Lower leg skin (tissue), 4 donors: ENCODE results near the gene PCDHB12. TPM values are rescaled to one million over a fixed set of nuclear protein-coding genes. Genes with fewer than 3 reads are reported as not detected.
"Not testable (repeated sequence)": the region's sequence is repeated elsewhere in the genome, so short reads cannot be mapped to it uniquely, and the experiment has no call there.

Experiments used
- DNase-seq, 2 donors: peaks; one replicate each; pipeline ENCODE4 v3.0.0-alpha.2; 2019; ENCODE audit warnings: low spot score in 2 of 2
- H3K4me3 ChIP-seq: fragments of 200-600 bp; sonication (generic); 2 replicates; pipeline ENCODE4 v1.5.1; 2017; ENCODE audit warnings: mild to moderate bottlenecking, low read depth; ENCODE audit not compliant: poor library complexity, severe bottlenecking
- CTCF ChIP-seq, 3 donors: fragments of 450-650 bp; IDR thresholded peaks; one replicate each; pipeline ENCODE4 v1.5.1; 2016; ENCODE audit warnings: antibody characterized with exemption in 3 of 3, mild to moderate bottlenecking in 3 of 3, moderate library complexity in 2 of 3
- POLR2A ChIP-seq, 2 donors: fragments of 450-650 bp; IDR thresholded peaks; one replicate each; pipeline ENCODE4 v1.6.1; 2016 to 2017; ENCODE audit warnings: antibody characterized with exemption in 2 of 2, mild to moderate bottlenecking in 1 of 2, moderate library complexity in 1 of 2
- WGBS, 2 donors: methylation state at CpG; one replicate each; pipeline ENCODE4 v1.1.5; 2018; 5-methylcytosine and 5-hydroxymethylcytosine counted together
- intact Hi-C: fragments of 100-400 bp; cut with DNase I; formaldehyde crosslinking; loops from one replicate; pipeline ENCODE4 v1.15.0; 2023; ENCODE audit warnings: low total_unique reads
- total RNA-seq, 4 donors: library from RNA; depleted of rRNA; stranded (reverse); fragments of >200 nt; gene quantifications; one replicate each; pipeline ENCODE4 v1.1.0, GENCODE V29; 2016

Gene PCDHB12
- total RNA-seq, 4 donors from 2014 or later, result 0.49 to 3.2 (median 2.3) TPM; not detected in 1

GRCh38 chr5:141223112-141223783, 14.7 kb downstream of the PCDHB12 start, which contains the start of gene PCDHB14:
Gene PCDHB14, plus strand, starts transcription at chr5:141223343. Its CDS starts 163 bp downstream, at chr5:141223506.
- no peak for DNase-seq
- H3K4me3 ChIP-seq, result no peak within 1 kb of the TSS
- TF ChIP-seq CTCF (IDR thresholded peaks at IDR 0.05), result no peak
- TF ChIP-seq POLR2A (IDR thresholded peaks at IDR 0.05), result no peak
- 28 to 29% methylated on average over 15 of the region's 15 CpGs for WGBS, 2 donors
- intact Hi-C loops, result no loop called here

GRCh38 chr5:141224844-141225243, 16.3 kb downstream of the PCDHB12 start:
- DNase-seq, intact Hi-C loops, H3K4me3 ChIP-seq: not testable (repeated sequence)
- WGBS, 2 donors, result 20 to 31% methylated on average over 15 to 19 of the region's 40 CpGs

DNA sequence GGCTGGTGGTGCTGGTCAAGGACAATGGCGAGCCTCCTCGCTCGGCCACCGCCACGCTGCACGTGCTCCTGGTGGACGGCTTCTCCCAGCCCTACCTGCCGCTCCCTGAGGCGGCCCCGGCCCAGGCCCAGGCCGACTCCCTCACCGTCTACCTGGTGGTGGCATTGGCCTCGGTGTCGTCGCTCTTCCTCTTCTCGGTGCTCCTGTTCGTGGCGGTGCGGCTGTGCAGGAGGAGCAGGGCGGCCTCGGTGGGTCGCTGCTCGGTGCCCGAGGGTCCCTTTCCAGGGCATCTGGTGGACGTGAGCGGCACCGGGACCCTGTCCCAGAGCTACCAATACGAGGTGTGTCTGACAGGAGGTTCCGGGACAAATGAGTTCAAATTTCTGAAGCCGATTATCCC, 16.9 kb downstream of the PCDHB12 start:
- intact Hi-C loops, DNase-seq, H3K4me3 ChIP-seq: not testable (repeated sequence)
- WGBS, 2 donors, result 37 to 38% methylated on average over 20 to 30 of the region's 30 CpGs

DNA sequence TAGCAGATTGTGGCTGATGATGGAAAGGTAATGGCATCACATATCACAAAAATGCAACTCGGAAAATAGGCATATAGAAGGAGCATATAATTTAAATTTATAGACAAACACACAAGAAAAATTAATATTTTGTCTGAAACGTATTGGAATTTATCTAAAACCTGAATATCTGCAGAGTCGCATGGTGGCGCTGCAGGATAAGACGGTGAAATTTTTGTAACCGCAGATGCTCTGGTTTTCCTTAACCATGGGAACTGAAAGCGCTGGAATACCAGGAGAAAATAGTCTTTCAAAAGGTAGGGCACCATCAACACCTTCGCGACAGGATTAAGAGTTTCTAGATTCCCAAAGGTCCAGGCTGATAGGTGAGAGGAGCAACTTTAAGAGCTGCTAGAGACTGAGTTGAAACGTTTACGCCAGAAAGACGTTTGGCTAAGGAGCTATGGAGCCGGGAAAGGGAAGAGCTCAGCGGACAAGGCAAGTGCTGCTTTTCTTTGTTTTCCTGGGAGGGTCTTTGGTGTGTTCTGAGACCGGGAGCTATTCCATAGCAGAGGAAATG, 25.7 kb downstream of the PCDHB12 start:
- H3K4me3 ChIP-seq, result no peak overlapping the region
- TF ChIP-seq POLR2A (IDR thresholded peaks at IDR 0.05) (no peak), CTCF (IDR thresholded peaks at IDR 0.05) (no peak)
- no peak for DNase-seq
- intact Hi-C loops, result no loop called here
- WGBS, 2 donors, result 8 to 10% methylated on average over 15 of the region's 15 CpGs

DNA sequence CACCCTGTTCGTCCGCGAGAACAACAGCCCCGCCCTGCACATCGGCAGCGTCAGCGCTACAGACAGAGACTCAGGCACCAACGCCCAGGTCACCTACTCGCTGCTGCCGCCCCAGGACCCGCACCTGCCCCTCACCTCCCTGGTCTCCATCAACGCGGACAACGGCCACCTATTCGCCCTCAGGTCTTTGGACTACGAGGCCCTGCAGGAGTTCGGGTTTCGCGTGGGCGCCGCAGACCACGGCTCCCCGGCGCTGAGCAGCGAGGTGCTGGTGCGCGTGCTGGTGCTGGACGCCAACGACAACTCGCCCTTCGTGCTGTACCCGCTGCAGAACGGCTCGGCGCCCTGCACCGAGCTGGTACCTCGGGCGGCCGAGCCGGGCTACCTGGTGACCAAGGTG, 27.4 kb downstream of the PCDHB12 start:
- DNase-seq, intact Hi-C loops, H3K4me3 ChIP-seq: not testable (repeated sequence)
- 21 to 32% methylated on average over 23 to 37 of the region's 40 CpGs for WGBS, 2 donors

- TF ChIP-seq POLR2A (IDR thresholded peaks at IDR 0.05), result no peak
- no peak for TF ChIP-seq CTCF (IDR thresholded peaks at IDR 0.05)
- intact Hi-C loops, result no loop called here
- DNase-seq, result no peak
- H3K4me3 ChIP-seq, result no peak overlapping the region
- 16 to 25% methylated on average over 22 to 32 of the region's 32 CpGs for WGBS, 2 donors
These were observed 28.2 kb downstream of the PCDHB12 start for GRCh38 chr5:141236516-141237313.

DNA sequence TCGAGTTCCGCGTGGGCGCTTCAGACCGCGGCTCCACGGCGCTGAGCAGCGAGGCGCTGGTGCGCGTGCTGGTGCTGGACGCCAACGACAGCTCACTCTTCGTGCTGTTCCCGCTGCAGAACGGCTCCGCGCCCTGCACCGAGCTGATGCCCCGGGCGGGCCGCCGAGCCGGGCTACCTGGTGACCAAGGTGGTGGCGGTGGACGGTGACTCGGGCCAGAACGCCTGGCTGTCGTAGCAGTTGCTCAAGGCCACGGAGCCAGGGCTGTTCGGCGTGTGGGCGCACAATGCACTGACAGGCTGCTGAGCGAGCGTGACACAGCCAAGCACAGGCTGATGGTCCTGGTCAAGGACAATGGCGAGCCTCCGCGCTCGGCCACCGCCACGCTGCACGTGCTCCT, 33.0 kb downstream of the PCDHB12 start:
- no peak overlapping the region for H3K4me3 ChIP-seq
- 20 to 26% methylated on average over 19 to 36 of the region's 43 CpGs for WGBS, 2 donors
- DNase-seq, result no peak
- intact Hi-C loops, result no loop called here
- TF ChIP-seq POLR2A (IDR thresholded peaks at IDR 0.05), result no peak
- TF ChIP-seq CTCF (IDR thresholded peaks at IDR 0.05), result no peak
